NCI-H2227 (cell line): ENCODE results near the gene UBE2D2.

Experiments used
- DNase-seq: peaks from one replicate; lab custom pipeline; 2025; ENCODE audit not compliant: unreplicated experiment; lab: John Stamatoyannopoulos, UW

UBE2D2 gene

DNA sequence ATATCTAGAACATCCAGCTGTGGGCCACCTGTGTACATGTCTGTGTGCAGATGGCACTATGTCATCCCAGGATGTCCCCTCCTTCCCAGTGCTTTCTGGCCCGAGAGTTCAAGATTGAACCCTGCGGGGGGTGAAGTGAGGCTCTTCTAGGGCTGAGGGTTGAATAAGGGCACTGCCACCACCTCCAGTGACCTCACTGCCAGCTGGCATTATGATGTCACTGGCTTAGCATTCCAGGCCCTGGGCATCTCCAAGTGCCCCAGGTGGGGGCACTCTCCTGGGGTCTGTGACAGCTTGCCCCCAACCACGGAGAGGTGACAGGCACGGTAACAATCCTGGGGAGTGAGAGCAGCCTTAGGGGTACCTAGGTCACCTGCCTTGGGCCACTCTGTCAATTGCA, 114.1 kb downstream of the UBE2D2 start:
- no peak for DNase-seq

DNA sequence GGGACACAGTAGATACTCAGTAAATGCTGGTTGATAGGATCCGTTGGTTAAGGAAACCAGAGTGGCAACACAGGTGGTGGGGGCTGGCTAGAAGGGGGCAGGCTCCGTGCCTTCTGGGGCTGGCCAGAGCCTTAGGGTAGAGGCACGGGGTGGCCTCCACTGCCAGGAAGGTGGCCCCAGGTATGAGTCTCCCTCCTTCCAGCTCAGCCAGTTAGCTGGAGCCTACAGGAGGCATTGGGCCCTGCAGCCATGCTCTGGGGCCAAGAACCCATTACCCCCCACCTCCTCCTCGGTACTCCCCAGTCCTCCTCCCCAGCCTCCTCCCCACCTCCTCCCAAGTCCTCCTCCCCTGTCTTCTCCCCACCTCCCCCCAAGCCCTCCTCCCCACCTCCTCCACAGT, 114.7 kb downstream of the UBE2D2 start:
- DNase-seq = no peak

DNA sequence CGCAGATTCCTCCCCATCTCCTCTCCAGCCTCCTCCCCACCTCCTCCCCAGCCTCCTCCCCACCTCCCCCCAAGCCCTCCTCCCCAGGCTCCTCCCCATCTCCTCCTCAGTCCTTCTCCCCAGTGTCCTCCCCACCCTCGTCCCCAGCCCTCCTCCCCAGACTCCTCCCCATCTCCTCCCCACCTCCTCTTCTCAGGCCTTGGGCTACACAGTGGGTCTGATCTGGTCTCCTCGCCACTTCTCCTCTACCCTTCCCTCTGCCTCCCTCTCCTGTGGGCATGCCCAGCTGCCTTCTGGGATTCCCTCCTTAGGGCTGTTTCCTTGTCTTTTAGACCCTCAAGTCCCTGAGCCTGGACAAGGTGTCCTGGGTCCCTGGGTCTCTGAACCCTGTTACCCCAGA, 115.3 kb downstream of the UBE2D2 start:
- no peak for DNase-seq

DNA sequence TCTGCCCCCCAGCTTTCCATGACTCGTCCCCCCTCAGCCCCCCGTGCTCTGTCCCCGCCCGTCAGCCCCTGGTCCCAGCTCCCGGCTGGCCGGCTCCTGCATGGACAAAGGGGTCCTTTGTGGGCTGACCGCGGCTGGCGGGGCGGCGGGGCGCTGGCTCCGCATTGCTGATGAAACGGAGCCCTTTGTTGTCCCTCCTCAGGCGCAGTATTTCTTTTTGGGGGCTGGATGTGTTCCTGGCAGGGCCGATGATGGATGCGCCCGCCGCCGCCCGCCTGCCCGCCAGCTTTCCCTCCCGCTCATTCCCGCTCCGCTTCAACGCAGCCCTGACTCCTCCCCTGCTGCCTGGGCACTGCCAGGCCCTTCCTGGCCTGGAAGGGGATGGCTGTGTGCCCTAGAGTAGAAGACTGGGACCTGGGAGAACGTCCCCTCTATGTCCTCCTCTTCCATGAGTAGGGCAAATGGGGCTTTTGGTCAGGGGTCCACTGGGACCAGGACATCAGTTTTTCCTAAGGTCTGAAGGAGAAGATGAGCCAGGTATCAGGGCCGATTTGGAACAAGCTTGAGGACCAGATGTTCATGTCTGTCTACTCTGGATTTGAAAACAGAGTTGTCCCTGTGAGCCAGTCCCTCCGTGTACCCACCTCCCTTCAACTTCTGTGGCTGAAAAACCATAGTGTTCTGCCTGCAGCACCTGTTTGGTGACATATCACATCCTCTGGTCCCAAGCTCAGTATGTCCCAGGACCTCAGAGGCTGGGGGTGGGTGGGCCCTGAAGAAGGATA, 116.0 kb downstream of the UBE2D2 start:
- DNase-seq = peak; percentile 25
